ENCODE data around the gene ADAMTS9.

The ADAMTS9 gene

GRCh38 chr3:64686446-64686908 is 1.3 kb downstream of the ADAMTS9 start:
- no peak for DNase-seq (ENCODE audit: low read depth)
- TF ChIP-seq CTCF (IDR thresholded peaks at IDR 0.05; ENCODE audit: control insufficient read depth, insufficient read depth, low read depth, low read length, missing control alignments), result no peak
- H3K4me3 ChIP-seq (ENCODE audit: control insufficient read depth, low read depth, low read length), result peak overlapping the region; percentile 64

- peak; percentile 67 for DNase-seq (ENCODE audit: low read depth)
Measured at GRCh38 chr3:64685800-64686445, 1.9 kb downstream of the ADAMTS9 start.

GRCh38 chr3:64685331-64685799 is 2.4 kb downstream of the ADAMTS9 start:
- peak overlapping the region; percentile 64 for H3K4me3 ChIP-seq (ENCODE audit: control insufficient read depth, low read depth, low read length)
- TF ChIP-seq CTCF (IDR thresholded peaks at IDR 0.05; ENCODE audit: control insufficient read depth, insufficient read depth, low read depth, low read length, missing control alignments), result no peak
- DNase-seq (ENCODE audit: low read depth), result no peak

More at GRCh38 chr3:64685800-64686445, 1.9 kb downstream of the ADAMTS9 start:
- TF ChIP-seq CTCF (IDR thresholded peaks at IDR 0.05; ENCODE audit: control insufficient read depth, insufficient read depth, low read depth, low read length, missing control alignments), result peak; percentile 50
- H3K4me3 ChIP-seq (ENCODE audit: control insufficient read depth, low read depth, low read length), result peak overlapping the region; percentile 64

GRCh38 chr3:64684715-64685261 is 3.0 kb downstream of the ADAMTS9 start:
- H3K4me3 ChIP-seq (ENCODE audit: control insufficient read depth, low read depth, low read length), result peak overlapping the region; percentile 64
- TF ChIP-seq CTCF (IDR thresholded peaks at IDR 0.05; ENCODE audit: control insufficient read depth, insufficient read depth, low read depth, low read length, missing control alignments), result no peak
- DNase-seq (ENCODE audit: low read depth), result no peak

GRCh38 chr3:64681827-64682226 is 6.0 kb downstream of the ADAMTS9 start:
- no peak for DNase-seq (ENCODE audit: low read depth)
- no peak overlapping the region for H3K4me3 ChIP-seq (ENCODE audit: control insufficient read depth, low read depth, low read length)
- no peak for TF ChIP-seq CTCF (IDR thresholded peaks at IDR 0.05; ENCODE audit: control insufficient read depth, insufficient read depth, low read depth, low read length, missing control alignments)

- no peak for TF ChIP-seq CTCF (IDR thresholded peaks at IDR 0.05; ENCODE audit: control insufficient read depth, insufficient read depth, low read depth, low read length, missing control alignments)
- no peak for DNase-seq (ENCODE audit: low read depth)
- H3K4me3 ChIP-seq (ENCODE audit: control insufficient read depth, low read depth, low read length), result no peak overlapping the region
Measured at GRCh38 chr3:64681015-64681414, 6.8 kb downstream of the ADAMTS9 start.
